Endothelial cell of umbilical vein (primary cell): ENCODE measurements around the gene FMNL2. TPM values are rescaled to one million over a fixed set of nuclear protein-coding genes. Genes with fewer than 3 reads are reported as not detected.

ENCODE experiments used
- BruUV-seq: library from RNA; stranded (reverse); fragments of 400-500 nt; replicated peaks from 2 replicates; lab custom pipeline; 2021; lab: Mats Ljungman, UMichigan
- CTCF ChIA-PET: fragments of 300-600, 350-600 bp; sonication (Branson Sonifier 250); formaldehyde crosslinking; loops from one replicate; lab custom pipeline; 2021; ENCODE audit warnings: antibody characterized with exemption, inconsistent platforms; lab: Charles Lee
- POLR2A ChIA-PET: fragments of 300-600, 350-600 bp; sonication (Branson Sonifier 250); formaldehyde crosslinking; loops from one replicate; lab custom pipeline; 2021; ENCODE audit warnings: antibody characterized with exemption, inconsistent platforms; lab: Charles Lee
- DNase-seq: peaks from one replicate; pipeline ENCODE4 v3.0.0-alpha.2; 2011; ENCODE audit warnings: low read depth, low spot score
- FAIRE-seq: peaks from 2 replicates; lab custom pipeline; 2011; peaks lifted over from hg19 to GRCh38; lab: Jason Lieb, UNC
- H2AFZ ChIP-seq: 2 replicates; pipeline ENCODE4 v1.6.0; 2012; ENCODE audit warnings: low read depth, low read length, control low read depth, inconsistent platforms
- H3K27ac ChIP-seq: 2 replicates; pipeline ENCODE4 v1.5.1; 2011; ENCODE audit warnings: low read depth, mild to moderate bottlenecking, control low read depth, low read length, moderate library complexity; ENCODE audit not compliant: insufficient read depth
- H3K27me3 ChIP-seq, 2 experiments: 2 replicates each; pipeline versions ENCODE4 v1.6.0 to v1.6.1; 2011; ENCODE audit warnings: low read length in 2 of 2, mixed read lengths in 1 of 2; ENCODE audit not compliant: control insufficient read depth in 2 of 2, insufficient read depth in 2 of 2
- H3K36me3 ChIP-seq, 2 experiments: 2 replicates in 1 of 2; 3 replicates in 1 of 2; pipeline ENCODE4 v1.5.1; 2011; ENCODE audit warnings: low read length in 2 of 2, mild to moderate bottlenecking in 1 of 2, moderate library complexity in 1 of 2; ENCODE audit not compliant: control insufficient read depth in 2 of 2, insufficient read depth in 2 of 2; ENCODE audit errors: extremely low read depth in 1 of 2
- H3K4me1 ChIP-seq: 3 replicates; pipeline ENCODE4 v1.5.1; 2011; ENCODE audit warnings: mild to moderate bottlenecking, low read length; ENCODE audit not compliant: control insufficient read depth, insufficient read depth; ENCODE audit errors: extremely low read depth
- H3K4me2 ChIP-seq: 2 replicates; pipeline ENCODE4 v1.6.1; 2011; ENCODE audit warnings: low read length, control low read depth, mixed read lengths; ENCODE audit not compliant: insufficient read depth
- H3K4me3 ChIP-seq, 3 experiments: fragments of 200-600 bp in 1 of 3; sonication (generic), shearing (Covaris generic) in 1 of 3; replicated peaks in 1 of 3; 2 replicates each; pipeline ENCODE4 v1.5.1; 2011 to 2016; ENCODE audit warnings: control low read depth in 3 of 3, low read length in 3 of 3, mild to moderate bottlenecking in 2 of 3, inconsistent platforms in 1 of 3, low read depth in 1 of 3, moderate library complexity in 1 of 3; ENCODE audit not compliant: insufficient read depth in 1 of 3
- H3K79me2 ChIP-seq: 2 replicates; pipeline ENCODE4 v1.6.0; 2012; ENCODE audit warnings: low read length, inconsistent platforms; ENCODE audit not compliant: control insufficient read depth, insufficient read depth
- H3K9ac ChIP-seq: replicated peaks from 2 replicates; pipeline ENCODE3; 2011; ENCODE audit warnings: low read length, control low read depth; ENCODE audit not compliant: insufficient read depth; ENCODE audit errors: extremely low read depth
- H3K9me1 ChIP-seq: replicated peaks from 3 replicates; pipeline ENCODE4 v1.6.0; 2011; ENCODE audit warnings: mild to moderate bottlenecking, low read length; ENCODE audit not compliant: control insufficient read depth, insufficient read depth; ENCODE audit errors: extremely low read depth
- H3K9me3 ChIP-seq: replicated peaks from 2 replicates; pipeline ENCODE4 v1.5.1; 2012; ENCODE audit warnings: low read length, inconsistent platforms; ENCODE audit not compliant: control insufficient read depth, insufficient read depth
- H4K20me1 ChIP-seq: replicated peaks from 2 replicates; pipeline ENCODE3; 2011; ENCODE audit warnings: mild to moderate bottlenecking, low read length; ENCODE audit not compliant: control insufficient read depth, insufficient read depth; ENCODE audit errors: extremely low read depth
- EZH2 ChIP-seq: IDR thresholded peaks from 2 replicates; pipeline ENCODE4 v1.6.1; 2012; ENCODE audit warnings: borderline replicate concordance, low read depth, mild to moderate bottlenecking, moderate library complexity, low read length, inconsistent platforms; ENCODE audit not compliant: severe bottlenecking
- FOS ChIP-seq: IDR thresholded peaks from 2 replicates; pipeline ENCODE4 v1.6.1; 2011; ENCODE audit warnings: mild to moderate bottlenecking, low read length, moderate library complexity, borderline replicate concordance; ENCODE audit not compliant: insufficient read depth
- GATA2 ChIP-seq: IDR thresholded peaks from 2 replicates; pipeline ENCODE4 v1.7.0; 2011; ENCODE audit warnings: low read depth, mild to moderate bottlenecking, moderate library complexity, mixed read lengths, low read length; ENCODE audit not compliant: insufficient read length, insufficient read depth
- JUN ChIP-seq: IDR thresholded peaks from 2 replicates; pipeline ENCODE4 v1.6.1; 2011; ENCODE audit warnings: borderline replicate concordance, low read depth; ENCODE audit not compliant: insufficient read length, insufficient read depth
- dilution Hi-C: fragments of 300-500 bp; cut with MboI; formaldehyde crosslinking; loops from one replicate; pipeline ENCODE4 v1.15.0; 2019; ENCODE audit warnings: low sequenced_read_pairs; ENCODE audit not compliant: extremely low pct_ligation_motif_present
- intact Hi-C: fragments of 100-400 bp; cut with micrococcal nuclease; formaldehyde crosslinking; loops from one replicate; pipeline ENCODE4 v1.10.0; 2022
- polyA plus RNA-seq, 4 experiments: library from polyadenylated mRNA; depleted of rRNA in 3 of 4; stranded (reverse) in 3 of 4; unstranded in 1 of 4; fragments of >200 nt; gene quantifications; 2 replicates each; pipeline versions ENCODE4 v1.2.1 to v1.2.3, GENCODE V29; 2011 to 2012; ENCODE audit warnings: missing spikeins in 1 of 4
- total RNA-seq: library from RNA; stranded (reverse); gene quantifications from 2 replicates; pipeline ENCODE4 v1.2.3, GENCODE V29; 2021
- TF ChIP-seq, protein P1 (sequence below), 2 donors: IDR thresholded peaks; 1 replicate in 1 of 2; 2 replicates in 1 of 2; pipeline ENCODE4 v1.5.1; 2011; ENCODE audit warnings: low read length in 2 of 2, mild to moderate bottlenecking in 2 of 2, moderate library complexity in 2 of 2, control low read depth in 1 of 2, inconsistent platforms in 1 of 2, low read depth in 1 of 2; ENCODE audit not compliant: insufficient read depth in 1 of 2; ENCODE audit errors: extremely low read depth in 1 of 2

Gene FMNL2
- total and polyA plus RNA-seq, 2 donors (not counting 3 experiments of a cell fraction or from before 2014, with no cell fraction given) = 8.3 to 28.0 TPM

DNA sequence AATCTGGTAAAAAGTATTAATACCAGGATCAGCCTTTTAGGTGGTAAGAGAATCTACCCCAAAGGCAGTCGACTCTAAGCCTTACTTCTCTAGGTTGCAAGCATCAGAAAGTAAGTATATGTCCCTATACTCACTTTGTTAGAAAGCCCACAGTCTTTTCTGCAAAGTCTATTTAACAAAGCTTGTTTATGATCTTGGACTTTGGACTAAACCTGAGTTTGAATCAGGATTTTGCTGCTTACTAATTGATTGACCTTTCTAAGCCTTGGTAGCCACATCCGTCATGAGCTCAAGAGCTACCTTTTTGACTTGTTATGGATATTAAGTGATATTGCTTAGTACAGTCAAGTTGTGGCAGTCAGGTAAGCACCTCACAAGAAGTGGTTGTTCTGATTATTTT lies 18.4 kb downstream of the FMNL2 start:
- no peaks in the 10 kb centered on the region for H3K36me3 ChIP-seq
- DNase-seq = no peak
- no peak overlapping the region for H3K9ac ChIP-seq
- no peaks in the 10 kb centered on the region for H3K4me1 ChIP-seq
- H3K27ac ChIP-seq = no peak overlapping the region
- dilution Hi-C loops = no loop called here
- H3K9me3 ChIP-seq = no peaks in the 10 kb centered on the region
- no peak overlapping the region for H2AFZ ChIP-seq
- intact Hi-C loops = no loop called here
- BruUV-seq = no TSS peak
- no peak overlapping the region for H3K4me2 ChIP-seq
- no peak overlapping the region for H3K4me3 ChIP-seq
- TF ChIP-seq EZH2 (no peak), GATA2 (no peak), FOS (no peak), JUN (no peak)
- TF ChIP-seq, protein P1, sequence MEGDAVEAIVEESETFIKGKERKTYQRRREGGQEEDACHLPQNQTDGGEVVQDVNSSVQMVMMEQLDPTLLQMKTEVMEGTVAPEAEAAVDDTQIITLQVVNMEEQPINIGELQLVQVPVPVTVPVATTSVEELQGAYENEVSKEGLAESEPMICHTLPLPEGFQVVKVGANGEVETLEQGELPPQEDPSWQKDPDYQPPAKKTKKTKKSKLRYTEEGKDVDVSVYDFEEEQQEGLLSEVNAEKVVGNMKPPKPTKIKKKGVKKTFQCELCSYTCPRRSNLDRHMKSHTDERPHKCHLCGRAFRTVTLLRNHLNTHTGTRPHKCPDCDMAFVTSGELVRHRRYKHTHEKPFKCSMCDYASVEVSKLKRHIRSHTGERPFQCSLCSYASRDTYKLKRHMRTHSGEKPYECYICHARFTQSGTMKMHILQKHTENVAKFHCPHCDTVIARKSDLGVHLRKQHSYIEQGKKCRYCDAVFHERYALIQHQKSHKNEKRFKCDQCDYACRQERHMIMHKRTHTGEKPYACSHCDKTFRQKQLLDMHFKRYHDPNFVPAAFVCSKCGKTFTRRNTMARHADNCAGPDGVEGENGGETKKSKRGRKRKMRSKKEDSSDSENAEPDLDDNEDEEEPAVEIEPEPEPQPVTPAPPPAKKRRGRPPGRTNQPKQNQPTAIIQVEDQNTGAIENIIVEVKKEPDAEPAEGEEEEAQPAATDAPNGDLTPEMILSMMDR (IDR thresholded peaks at IDR 0.05; ENCODE audit: extremely low read depth in 1 of 2, insufficient read depth in 1 of 2, low read depth in 1 of 2, low read length in 2 of 2) = no peak
- peaks cover 5% of the 10 kb centered on the region for H4K20me1 ChIP-seq
- ChIA-PET POLR2A (no interaction called here), CTCF (interaction anchor here (1.3 kb wide), 2 partner anchors 14 to 17 kb away, joined by 3 read pairs; no protein-coding TSS in a partner anchor)
- H3K9me1 ChIP-seq = no peaks in the 10 kb centered on the region
- no peaks in the 10 kb centered on the region for H3K27me3 ChIP-seq
- peaks cover 42% of the 10 kb centered on the region for H3K79me2 ChIP-seq
- no peak for FAIRE-seq
